ENCODE data around the gene THY1.
"Not testable (repeated sequence)": the region's sequence is repeated elsewhere in the genome, so short reads cannot be mapped to it uniquely, and the experiment has no call there.

THY1 gene

GRCh38 chr11:119422809-119423508 is at the start of gene THY1:
Gene THY1, minus strand, starts transcription at chr11:119423172. Its CDS starts 2,267 bp downstream, at chr11:119420905.
- no peak for DNase-seq

- no peak for DNase-seq
Measured at GRCh38 chr11:119472186-119472855, 49.3 kb upstream of the THY1 start.

GRCh38 chr11:119471329-119471728 is 48.4 kb upstream of the THY1 start:
- DNase-seq = no peak

GRCh38 chr11:119470317-119471291 is 47.6 kb upstream of the THY1 start:
- no peak for DNase-seq

GRCh38 chr11:119469506-119469905 is 46.5 kb upstream of the THY1 start:
- DNase-seq = no peak

GRCh38 chr11:119468511-119468910 is 45.5 kb upstream of the THY1 start:
- no peak for DNase-seq

GRCh38 chr11:119461229-119461963 is 38.4 kb upstream of the THY1 start:
- no peak for DNase-seq

GRCh38 chr11:119460582-119460981 is 37.6 kb upstream of the THY1 start:
- no peak for DNase-seq

- no peak for DNase-seq
Measured at GRCh38 chr11:119460097-119460496, 37.1 kb upstream of the THY1 start.

- DNase-seq = no peak
Measured at GRCh38 chr11:119459293-119459976, 36.5 kb upstream of the THY1 start.

- DNase-seq = not testable (repeated sequence)
Measured at GRCh38 chr11:119455708-119456107, 32.7 kb upstream of the THY1 start.

- DNase-seq = not testable (repeated sequence)
Measured at GRCh38 chr11:119455241-119455640, 32.3 kb upstream of the THY1 start.

- no peak for DNase-seq
Measured at GRCh38 chr11:119453881-119454280, 30.9 kb upstream of the THY1 start.

- DNase-seq = no peak
Measured at GRCh38 chr11:119450590-119451326, 27.8 kb upstream of the THY1 start.

GRCh38 chr11:119449498-119449897 is 26.5 kb upstream of the THY1 start:
- DNase-seq = no peak

- DNase-seq = no peak
Measured at GRCh38 chr11:119448380-119448779, 25.4 kb upstream of the THY1 start.

- no peak for DNase-seq
Measured at GRCh38 chr11:119447664-119448242, 24.8 kb upstream of the THY1 start.

- DNase-seq = no peak
Measured at GRCh38 chr11:119446871-119447663, 24.1 kb upstream of the THY1 start.

GRCh38 chr11:119446434-119446833 is 23.5 kb upstream of the THY1 start:
- DNase-seq = no peak

- no peak for DNase-seq
Measured at GRCh38 chr11:119445850-119446249, 22.9 kb upstream of the THY1 start.

All from NCI-H345 (cell line).